Activated CD8-positive, alpha-beta T cell treated with anti-CD3 and anti-CD28 coated beads, Interleukin-2, amount 10 ng/mL, durations not matched to agents 7 days and 5 days (primary cell): Measurements from ENCODE around the gene ZEB2. TPM values are rescaled to one million over a fixed set of nuclear protein-coding genes. Genes with fewer than 3 reads are reported as not detected.

Experiments
- ATAC-seq: fragments of 150-1000 bp; cut with Tn5 transposase; one replicate; pipeline ENCODE4 v1.10.0; 2021; ENCODE audit warnings: moderate library complexity
- CTCF ChIA-PET: fragments of 350-600 bp; sonication (Branson Sonifier 250); formaldehyde crosslinking; loops from one replicate; lab custom pipeline; 2021; ENCODE audit warnings: antibody characterized with exemption; lab: Charles Lee
- POLR2A ChIA-PET: fragments of 350-600 bp; sonication (Branson Sonifier 250); formaldehyde crosslinking; loops from one replicate; lab custom pipeline; 2021; ENCODE audit warnings: antibody characterized with exemption; lab: Charles Lee
- DNase-seq: peaks from one replicate; pipeline ENCODE4 v3.0.0-alpha.2; 2020
- H3K27ac Mint-ChIP-seq: one replicate; pipeline ENCODE4 v1.8.0; 2021; ENCODE audit warnings: mild to moderate bottlenecking, mixed read lengths
- H3K27me3 Mint-ChIP-seq: one replicate; pipeline ENCODE4 v1.8.0; 2021; ENCODE audit warnings: low read depth, mixed read lengths
- H3K36me3 Mint-ChIP-seq: one replicate; pipeline ENCODE4 v1.8.0; 2021; ENCODE audit warnings: low read depth, mixed read lengths
- H3K4me1 Mint-ChIP-seq: one replicate; pipeline ENCODE4 v1.8.0; 2021; ENCODE audit warnings: low read depth, mixed read lengths
- H3K4me3 Mint-ChIP-seq: one replicate; pipeline ENCODE4 v1.8.0; 2021; ENCODE audit warnings: mild to moderate bottlenecking, mixed read lengths
- H3K9me3 Mint-ChIP-seq: one replicate; pipeline ENCODE4 v1.8.0; 2022; ENCODE audit warnings: mixed read lengths; ENCODE audit not compliant: insufficient read depth
- total RNA-seq, 2 experiments: library from RNA; stranded (reverse); gene quantifications; one replicate each; pipeline ENCODE4 v1.2.3, GENCODE V29; 2021

The ZEB2 gene
- total RNA-seq, 2 experiments from 2014 or later: 4.0 to 5.7 TPM

GRCh38 chr2:144511226-144511810 is 8.6 kb downstream of the ZEB2 start:
- peaks cover 10% of the 10 kb centered on the region for H3K4me1 Mint-ChIP-seq
- peaks cover 28% of the 10 kb centered on the region for H3K27me3 Mint-ChIP-seq
- no peak overlapping the region for H3K27ac Mint-ChIP-seq
- H3K4me3 Mint-ChIP-seq: peak overlapping the region; percentile 61
- ATAC-seq (no peak), DNase-seq (no peak)
- H3K36me3 Mint-ChIP-seq: no peaks in the 10 kb centered on the region
- CTCF ChIA-PET: interaction anchor here (0.8 to 1.3 kb wide), 4 partner anchors 8 to 62 kb away, joined by 3 to 4 read pairs (median 4); partner anchors contain the start of gene ZEB2
- POLR2A ChIA-PET: interaction anchor here (0.7 kb wide), 2 partner anchors 90 to 200 kb away, joined by 3 to 4 read pairs; no protein-coding TSS in a partner anchor
- H3K9me3 Mint-ChIP-seq: no peaks in the 10 kb centered on the region

GRCh38 chr2:144510294-144510991 is 9.5 kb downstream of the ZEB2 start:
- H3K27me3 Mint-ChIP-seq: peaks cover 26% of the 10 kb centered on the region
- H3K27ac Mint-ChIP-seq: peak overlapping the region; percentile 70
- ATAC-seq (peak; percentile 77), DNase-seq (no peak)
- peaks cover 12% of the 10 kb centered on the region for H3K4me1 Mint-ChIP-seq
- POLR2A ChIA-PET: interaction anchor here (0.6 to 0.7 kb wide), 3 partner anchors 90 to 199 kb away, joined by 3 to 4 read pairs (median 3); no protein-coding TSS in a partner anchor
- CTCF ChIA-PET: interaction anchor here (1.0 to 1.3 kb wide), 3 partner anchors 9 to 61 kb away, joined by 3 to 4 read pairs (median 4); partner anchors contain the start of gene ZEB2
- no peaks in the 10 kb centered on the region for H3K9me3 Mint-ChIP-seq
- H3K36me3 Mint-ChIP-seq: no peaks in the 10 kb centered on the region
- peak overlapping the region; percentile 61 for H3K4me3 Mint-ChIP-seq

GRCh38 chr2:144509879-144510221 is 10.1 kb downstream of the ZEB2 start:
- ChIA-PET CTCF (no interaction called here), POLR2A (interaction anchor here (0.6 kb wide), 2 partner anchors 176 to 323 kb away, joined by 3 read pairs; no protein-coding TSS in a partner anchor)
- Mint-ChIP-seq H3K36me3 (no peaks in the 10 kb centered on the region), H3K9me3 (no peaks in the 10 kb centered on the region), H3K27ac (no peak overlapping the region), H3K4me1 (peaks cover 15% of the 10 kb centered on the region), H3K27me3 (peaks cover 23% of the 10 kb centered on the region), H3K4me3 (no peak overlapping the region)
- ATAC-seq (no peak), DNase-seq (no peak)

DNA sequence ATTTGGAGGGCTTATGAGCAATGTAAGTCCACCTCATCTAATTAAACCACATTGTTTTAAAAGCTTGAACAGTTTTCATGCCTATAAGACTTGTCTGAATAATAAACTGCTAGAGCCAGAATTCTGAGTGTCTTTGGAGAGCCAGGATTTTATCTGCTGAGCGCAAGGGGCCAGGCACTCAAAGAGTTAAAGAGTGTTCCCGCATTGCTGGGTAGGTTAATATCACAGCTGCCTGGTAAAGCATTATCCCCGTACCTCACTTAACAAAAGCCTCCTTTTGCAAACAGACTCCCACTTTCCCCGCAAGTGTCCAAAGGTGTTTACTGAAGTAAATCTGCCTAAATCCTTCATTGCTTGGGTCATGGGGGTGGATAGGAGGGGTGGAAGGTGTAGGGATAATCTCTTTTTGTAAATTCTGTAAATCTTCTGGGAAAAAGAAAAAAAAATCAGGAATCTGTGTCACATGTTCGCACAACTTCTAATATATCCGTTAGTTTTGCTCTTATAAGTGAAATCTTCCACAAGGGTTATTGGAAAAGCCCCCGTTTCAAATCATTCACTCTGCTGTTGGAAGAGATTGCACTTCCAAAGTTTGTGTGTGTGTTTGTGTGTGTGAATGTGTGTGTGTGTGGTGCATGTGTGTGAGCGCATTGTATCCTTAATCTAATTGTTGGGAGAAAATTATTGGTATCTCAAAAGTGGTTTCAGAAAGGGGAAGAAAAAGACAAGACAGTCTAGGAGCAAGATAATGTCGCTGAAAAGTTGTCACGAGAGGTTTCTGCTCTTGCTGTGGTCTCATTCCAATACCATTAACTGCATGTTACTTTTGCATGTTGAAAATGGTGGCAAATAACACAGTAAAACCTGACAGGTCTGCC is 10.7 kb downstream of the ZEB2 start:
- Mint-ChIP-seq H3K9me3 (no peaks in the 10 kb centered on the region), H3K27ac (no peak overlapping the region), H3K4me3 (no peak overlapping the region), H3K36me3 (no peaks in the 10 kb centered on the region), H3K27me3 (peaks cover 17% of the 10 kb centered on the region), H3K4me1 (peaks cover 15% of the 10 kb centered on the region)
- no peak for ATAC-seq
- POLR2A ChIA-PET: interaction anchor here (0.6 kb wide), 1 partner anchor 322 kb away, joined by 3 read pairs; no protein-coding TSS in a partner anchor
- no peak for DNase-seq
- CTCF ChIA-PET: no interaction called here

DNA sequence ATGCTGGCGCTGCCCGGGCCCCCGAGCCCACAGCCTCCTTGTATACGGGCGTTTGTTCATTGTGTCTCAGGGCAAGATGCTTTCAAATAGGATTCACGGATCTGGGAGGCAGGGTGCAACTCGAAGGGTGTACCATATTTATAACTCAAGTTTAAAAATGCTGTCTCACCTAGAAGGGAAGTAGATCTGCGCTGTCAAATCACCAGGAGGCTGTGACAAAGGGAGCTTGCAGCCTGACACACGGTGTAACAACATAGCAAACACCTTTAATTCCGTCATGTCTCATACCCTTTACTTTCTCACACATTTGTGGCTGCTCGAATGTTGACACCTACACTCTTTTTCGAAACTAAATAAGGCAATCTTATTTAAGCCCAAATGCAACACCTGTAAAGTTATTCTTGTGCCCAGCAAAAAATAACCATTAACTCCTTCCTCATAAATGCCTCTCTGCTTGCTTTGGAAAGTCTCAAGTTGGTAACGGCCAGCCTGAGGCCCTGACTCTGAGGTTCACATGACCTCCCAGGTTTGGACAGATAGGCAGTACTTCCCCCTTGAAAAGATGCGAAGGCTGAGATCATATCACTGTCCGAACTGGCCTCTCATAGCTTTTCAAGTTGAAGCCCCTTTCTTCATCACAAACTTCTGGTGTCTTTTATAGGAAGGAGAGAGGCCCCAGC is 11.6 kb downstream of the ZEB2 start:
- no peaks in the 10 kb centered on the region for H3K36me3 Mint-ChIP-seq
- POLR2A ChIA-PET: no interaction called here
- H3K4me3 Mint-ChIP-seq: no peak overlapping the region
- no peak overlapping the region for H3K27ac Mint-ChIP-seq
- DNase-seq (no peak), ATAC-seq (no peak)
- peaks cover 12% of the 10 kb centered on the region for H3K27me3 Mint-ChIP-seq
- peaks cover 15% of the 10 kb centered on the region for H3K4me1 Mint-ChIP-seq
- H3K9me3 Mint-ChIP-seq: no peaks in the 10 kb centered on the region
- CTCF ChIA-PET: no interaction called here

GRCh38 chr2:144507441-144508171 is 12.3 kb downstream of the ZEB2 start:
- CTCF ChIA-PET: no interaction called here
- Mint-ChIP-seq H3K27ac (no peak overlapping the region), H3K9me3 (no peaks in the 10 kb centered on the region), H3K27me3 (peaks cover 5% of the 10 kb centered on the region), H3K36me3 (no peaks in the 10 kb centered on the region), H3K4me3 (no peak overlapping the region), H3K4me1 (peaks cover 15% of the 10 kb centered on the region)
- ATAC-seq: no peak
- POLR2A ChIA-PET: no interaction called here
- no peak for DNase-seq

GRCh38 chr2:144505245-144505831 is 14.6 kb downstream of the ZEB2 start:
- H3K4me1 Mint-ChIP-seq: peaks cover 13% of the 10 kb centered on the region
- no peak overlapping the region for H3K4me3 Mint-ChIP-seq
- POLR2A ChIA-PET: no interaction called here
- DNase-seq: no peak
- H3K9me3 Mint-ChIP-seq: no peaks in the 10 kb centered on the region
- H3K27ac Mint-ChIP-seq: no peak overlapping the region
- peaks cover 2% of the 10 kb centered on the region for H3K27me3 Mint-ChIP-seq
- peak; percentile 65 for ATAC-seq
- H3K36me3 Mint-ChIP-seq: no peaks in the 10 kb centered on the region
- CTCF ChIA-PET: no interaction called here

GRCh38 chr2:144504218-144504641 is 15.7 kb downstream of the ZEB2 start:
- no peak for ATAC-seq
- CTCF ChIA-PET: interaction anchor here (1.2 kb wide), 1 partner anchor 39 kb away, joined by 3 read pairs; no protein-coding TSS in a partner anchor
- no peak for DNase-seq
- H3K9me3 Mint-ChIP-seq: no peaks in the 10 kb centered on the region
- H3K4me3 Mint-ChIP-seq: no peak overlapping the region
- H3K36me3 Mint-ChIP-seq: no peaks in the 10 kb centered on the region
- POLR2A ChIA-PET: no interaction called here
- H3K27me3 Mint-ChIP-seq: peaks cover 2% of the 10 kb centered on the region
- H3K27ac Mint-ChIP-seq: no peak overlapping the region
- peaks cover 13% of the 10 kb centered on the region for H3K4me1 Mint-ChIP-seq

DNA sequence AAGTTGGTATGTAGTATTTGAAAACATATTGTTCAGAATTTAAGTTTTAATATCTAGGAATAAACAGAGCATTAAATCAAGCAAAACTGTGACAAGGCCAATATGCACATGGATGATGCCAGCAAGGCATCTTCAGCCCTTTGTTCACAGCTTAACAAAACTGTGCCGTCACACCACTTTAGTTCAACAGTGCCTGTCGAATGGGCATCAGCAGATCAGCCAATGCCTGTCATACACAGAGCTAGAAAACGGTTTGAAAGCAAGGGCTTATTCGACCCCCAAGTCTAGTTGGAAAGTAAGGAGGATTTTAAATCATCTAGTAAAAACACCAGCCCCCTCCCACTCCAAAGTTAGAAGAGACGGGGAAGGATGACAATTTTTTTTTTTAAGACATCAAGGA is 16.7 kb downstream of the ZEB2 start:
- Mint-ChIP-seq H3K9me3 (no peaks in the 10 kb centered on the region), H3K36me3 (no peaks in the 10 kb centered on the region), H3K27ac (no peak overlapping the region), H3K4me1 (peaks cover 13% of the 10 kb centered on the region), H3K27me3 (peaks cover 2% of the 10 kb centered on the region), H3K4me3 (no peak overlapping the region)
- DNase-seq (no peak), ATAC-seq (no peak)
- ChIA-PET POLR2A (interaction anchor here (1.0 kb wide), 1 partner anchor 9 kb away, joined by 3 read pairs; no protein-coding TSS in a partner anchor), CTCF (interaction anchor here (0.8 kb wide), 1 partner anchor 52 kb away, joined by 3 read pairs; no protein-coding TSS in a partner anchor)

- H3K4me1 Mint-ChIP-seq: peaks cover 10% of the 10 kb centered on the region
- H3K27me3 Mint-ChIP-seq: peaks cover 2% of the 10 kb centered on the region
- POLR2A ChIA-PET: interaction anchor here (0.7 to 1.0 kb wide), 2 partner anchors 8 to 168 kb away, joined by 3 read pairs; no protein-coding TSS in a partner anchor
- H3K4me3 Mint-ChIP-seq: no peak overlapping the region
- H3K9me3 Mint-ChIP-seq: no peaks in the 10 kb centered on the region
- ATAC-seq (no peak), DNase-seq (no peak)
- CTCF ChIA-PET: interaction anchor here (0.8 kb wide), 1 partner anchor 51 kb away, joined by 3 read pairs; no protein-coding TSS in a partner anchor
- no peak overlapping the region for H3K27ac Mint-ChIP-seq
- H3K36me3 Mint-ChIP-seq: no peaks in the 10 kb centered on the region
Observed at GRCh38 chr2:144502369-144502768, 17.6 kb downstream of the ZEB2 start.
